Measurements from ENCODE around the gene OR2L8. TPM values are rescaled to one million over a fixed set of nuclear protein-coding genes. Genes with fewer than 3 reads are reported as not detected.

Gene OR2L8, protein sequence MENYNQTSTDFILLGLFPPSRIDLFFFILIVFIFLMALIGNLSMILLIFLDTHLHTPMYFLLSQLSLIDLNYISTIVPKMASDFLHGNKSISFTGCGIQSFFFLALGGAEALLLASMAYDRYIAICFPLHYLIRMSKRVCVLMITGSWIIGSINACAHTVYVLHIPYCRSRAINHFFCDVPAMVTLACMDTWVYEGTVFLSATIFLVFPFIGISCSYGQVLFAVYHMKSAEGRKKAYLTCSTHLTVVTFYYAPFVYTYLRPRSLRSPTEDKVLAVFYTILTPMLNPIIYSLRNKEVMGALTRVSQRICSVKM
- total RNA-seq, result not detected in 2 replicates

DNA sequence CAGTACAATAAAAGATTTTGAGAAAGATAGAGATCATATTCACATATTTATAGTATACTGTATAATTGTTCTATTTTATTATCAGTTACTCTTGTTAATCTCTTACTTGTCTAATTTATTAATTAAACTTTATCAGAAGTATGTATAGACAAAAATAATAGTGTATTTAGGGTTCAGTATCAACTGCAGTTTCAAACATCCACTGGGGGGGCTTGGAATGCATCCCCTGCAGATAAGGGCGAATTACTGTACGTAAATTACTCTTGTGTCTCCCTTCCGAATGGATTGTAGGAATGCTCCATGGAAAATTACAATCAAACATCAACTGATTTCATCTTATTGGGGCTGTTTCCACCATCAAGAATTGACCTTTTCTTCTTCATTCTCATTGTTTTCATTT is at the start of gene OR2L8:
OR2L8 (plus strand) TSS at position 301 of the 400 bp plus-strand sequence; CDS start at position 301, 0 bp downstream.

DNA sequence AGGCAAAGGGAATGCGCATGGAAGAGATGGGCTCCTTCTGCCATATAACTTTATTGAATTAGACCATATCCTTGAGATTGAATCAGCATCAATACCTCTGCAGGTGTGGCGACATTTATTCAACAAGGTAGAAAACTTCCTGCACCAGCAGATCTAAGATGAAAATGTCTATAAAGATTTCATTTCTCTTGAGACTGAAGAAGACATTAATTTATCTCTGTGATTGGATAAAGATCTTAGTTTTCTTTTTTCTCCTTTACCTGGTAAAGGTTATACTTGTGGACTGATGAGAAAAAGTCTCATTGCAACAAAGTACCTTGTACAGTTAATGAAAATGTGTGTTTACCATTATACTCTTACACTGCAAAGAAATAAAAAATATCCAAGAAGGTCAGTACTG is 28.7 kb upstream of the OR2L8 start, which contains the start of gene OR2T8:
OR2T8 (plus strand) TSS at position 301 of the 400 bp plus-strand sequence. CDS start 766 bp downstream, outside the sequence.

DNA sequence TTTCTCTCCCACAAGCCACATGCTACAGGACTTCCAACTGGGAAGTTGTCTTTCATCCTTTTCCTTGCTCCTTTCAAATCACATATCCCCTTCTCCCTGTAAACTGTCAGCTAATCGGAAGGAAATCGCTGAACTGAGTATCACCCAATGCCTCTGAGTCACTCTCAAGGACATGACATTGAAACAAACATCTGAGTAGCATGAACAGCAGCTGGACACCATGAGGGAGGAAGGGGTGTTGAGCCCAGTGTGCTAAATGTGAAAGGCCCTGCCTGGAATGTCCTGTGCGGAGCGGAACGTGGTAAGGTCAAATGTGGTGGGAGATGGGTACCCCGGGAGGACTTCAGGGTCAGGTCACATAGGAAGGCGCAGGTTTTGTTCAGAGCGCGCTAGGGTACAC is 23.8 kb upstream of the OR2L8 start, which contains the start of gene OR2AJ1:
OR2AJ1 (plus strand) TSS at position 22 of the 400 bp plus-strand sequence. CDS start 8,880 bp downstream, outside the sequence.

DNA sequence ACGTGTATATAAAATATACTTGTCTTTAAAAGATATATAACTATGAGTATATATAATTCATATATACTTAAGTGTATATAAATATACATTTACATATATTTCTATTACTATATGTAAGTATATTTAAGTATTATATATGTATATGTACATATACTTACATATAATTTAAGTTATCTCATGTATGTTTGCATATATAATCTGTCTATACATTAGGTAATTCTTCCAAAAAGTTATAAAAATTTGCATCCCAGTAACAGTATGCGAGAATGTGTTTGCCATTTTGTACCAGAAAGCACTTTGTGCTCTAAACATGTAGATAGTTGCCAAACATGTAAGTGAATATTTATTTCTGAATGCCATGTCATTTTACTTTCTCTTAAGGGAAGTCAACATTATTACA is 16.3 kb downstream of the OR2L8 start, which contains the start of gene OR2AK2:
OR2AK2 (plus strand) TSS at position 301 of the 400 bp plus-strand sequence. CDS start 144 bp downstream, outside the sequence.

Small RNAs within 50 kb of the gene (small RNA-seq; reads per million reads assigned to genes)
- gene RF00019, result not detected

Other genes starting within 250 kb of the OR2L8 start
- gene OR6F1, start 232.2 kb upstream of the OR2L8 start, total RNA-seq, result not detected in 2 replicates
- not detected in 2 replicates for gene OR14K1, start 210.2 kb upstream of the OR2L8 start, total RNA-seq
- not detected in 2 replicates for gene OR14A2, start 200.7 kb upstream of the OR2L8 start, total RNA-seq
- not detected in 2 replicates for gene OR1C1, start 188.3 kb upstream of the OR2L8 start, total RNA-seq
- not detected in 2 replicates for gene OR14A16, start 124.7 kb upstream of the OR2L8 start, total RNA-seq
- gene OR11L1, start 107.0 kb upstream of the OR2L8 start, total RNA-seq, result not detected in 2 replicates
- gene TRIM58, start 91.7 kb upstream of the OR2L8 start, total RNA-seq, result 0.98 and 4.0 TPM in 2 replicates
- gene OR2W3, start 53.3 kb upstream of the OR2L8 start, total RNA-seq, result 0.20 and 3.7 TPM in 2 replicates
- gene OR2T8, start 28.6 kb upstream of the OR2L8 start, total RNA-seq, result not detected in 2 replicates
- gene OR2AJ1, start 24.0 kb upstream of the OR2L8 start, total RNA-seq, result not detected in 2 replicates
- not detected in 2 replicates for gene OR2AK2, start 16.4 kb downstream of the OR2L8 start, total RNA-seq
- gene OR2L5, start 64.8 kb downstream of the OR2L8 start, total RNA-seq, result not detected in 2 replicates
- under 0.01 TPM in 1 of 2 replicates, not detected in the other for gene OR2L2, start 81.2 kb downstream of the OR2L8 start, total RNA-seq
- not detected in 2 replicates for gene OR2L3, start 98.0 kb downstream of the OR2L8 start, total RNA-seq
- gene OR2L13, start 146.3 kb downstream of the OR2L8 start, total RNA-seq, result not detected in 2 replicates
- not detected in 2 replicates for gene OR2M5, start 196.3 kb downstream of the OR2L8 start, total RNA-seq
- gene OR2M2, start 226.0 kb downstream of the OR2L8 start, total RNA-seq, result not detected in 2 replicates
- gene OR2M3, start 248.4 kb downstream of the OR2L8 start, total RNA-seq, result not detected in 2 replicates

Data from subcutaneous preadipocyte (primary cell).